ENCODE data around the gene KRTAP10-3. TPM values are rescaled to one million over a fixed set of nuclear protein-coding genes. Genes with fewer than 3 reads are reported as not detected.

KRTAP10-3 gene
- total and polyA plus RNA-seq, 9 of the 15 experiments (the other 6 are each of a cell fraction or from before 2014, with no cell fraction given): not detected

DNA sequence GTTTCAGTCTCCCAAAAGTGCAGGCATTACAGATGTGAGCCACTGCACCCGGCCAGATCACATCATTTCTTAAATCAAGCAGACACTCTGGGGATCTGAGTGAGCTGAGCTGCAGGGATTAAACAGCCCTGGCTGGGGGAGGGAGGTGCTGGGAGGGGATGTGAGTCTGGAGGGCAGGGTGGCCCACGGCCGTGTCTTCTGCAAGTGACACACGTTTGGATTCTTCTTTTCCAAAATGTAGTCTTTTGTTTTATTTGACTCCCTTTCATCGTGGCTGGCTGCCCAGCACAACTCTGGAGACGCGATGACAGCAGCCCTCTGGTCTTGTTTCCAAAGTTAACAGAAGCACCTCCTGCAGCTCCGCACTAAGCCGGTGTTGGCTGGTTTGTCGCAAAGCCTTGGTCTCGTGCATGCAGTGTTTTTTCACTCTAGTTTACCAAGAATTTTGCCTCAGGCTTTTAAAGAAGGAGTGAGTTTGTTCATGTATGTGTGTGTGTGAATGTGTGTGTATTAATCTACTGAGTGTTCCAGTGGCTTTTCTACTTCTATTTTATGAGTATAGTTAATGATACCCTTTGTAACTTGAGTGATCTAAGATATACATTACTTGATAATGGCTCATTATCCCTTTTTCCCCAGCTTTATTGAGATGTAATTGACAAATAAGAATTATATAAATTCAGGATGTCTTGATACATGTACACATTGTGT is 24.6 kb upstream of the KRTAP10-3 start (continued):
- TF ChIP-seq HDAC6 (IDR thresholded peaks at IDR 0.05; ENCODE audit: low read depth, low read length) (no peak), POLR2G (IDR thresholded peaks at IDR 0.05; ENCODE audit: low read depth, low read length) (no peak), BHLHE40 (IDR thresholded peaks at IDR 0.05; ENCODE audit: low read length) (peak; percentile 31; the same call in 1 of the 2 replicates), ZNF121 (CRISPR knock-in tag; conservative IDR thresholded peaks at IDR 0.05) (no peak), CTBP1 (IDR thresholded peaks at IDR 0.05; ENCODE audit: borderline replicate concordance) (no peak), MCM7 (IDR thresholded peaks at IDR 0.05) (no peak), FUS (optimal IDR thresholded peaks at IDR 0.05; ENCODE audit: low read depth, low read length) (no peak)
- TF ChIP-seq, protein P1, sequence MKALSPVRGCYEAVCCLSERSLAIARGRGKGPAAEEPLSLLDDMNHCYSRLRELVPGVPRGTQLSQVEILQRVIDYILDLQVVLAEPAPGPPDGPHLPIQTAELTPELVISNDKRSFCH (CRISPR knock-in tag; IDR thresholded peaks at IDR 0.05): no peak
- TF ChIP-seq, protein P1 (tag; IDR thresholded peaks at IDR 0.05): no peak

DNA sequence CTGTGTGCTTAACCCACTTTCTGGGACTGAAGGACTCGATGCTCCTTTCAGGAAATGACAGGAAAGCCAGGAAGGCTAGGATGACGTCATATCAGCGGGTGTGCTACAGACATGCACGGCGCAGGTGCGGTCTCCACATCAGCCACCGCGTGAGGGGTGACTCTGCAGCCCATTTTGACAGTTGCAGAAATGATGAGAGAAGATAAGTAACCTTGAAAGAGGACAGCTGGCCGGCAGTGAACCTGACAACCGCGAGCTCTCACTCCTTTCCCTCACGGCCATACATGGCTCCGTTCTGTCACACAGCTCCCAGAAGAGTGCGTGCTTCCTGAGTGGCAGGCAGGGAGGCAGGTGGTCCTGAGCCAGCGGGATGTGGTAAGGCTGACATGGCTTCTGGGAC is 23.5 kb upstream of the KRTAP10-3 start:
- FAIRE-seq (peak; percentile 26), ATAC-seq (no peak), DNase-seq (ENCODE audit: extremely low read depth in 1 of 4, low spot score in 3 of 4) (peak in 2 of 4 experiments; percentile 26 to 28)
- WGBS (ENCODE audit: insufficient coverage, low coverage, missing lambda C conversion rate): under 1% methylated on average over 15 of the region's 15 CpGs
- no TSS peak for BruUV-seq (replicated peaks)
- in situ Hi-C loops (cut with MboI) (no loop called here), intact Hi-C loops (cut with micrococcal nuclease) (no loop called here)
- H3K79me2 ChIP-seq (ENCODE audit: control insufficient read depth, insufficient read depth, low read length): no peaks in the 10 kb centered on the region
- H3K9me1 ChIP-seq (ENCODE audit: control insufficient read depth, insufficient read depth, low read length): no peaks in the 10 kb centered on the region
- H3K9me3 ChIP-seq (replicated peaks; ENCODE audit: control insufficient read depth, insufficient read depth, low read depth, low read length): peaks cover 3% of the 10 kb centered on the region
- H4K20me1 ChIP-seq (replicated peaks; ENCODE audit: control insufficient read depth, insufficient read depth, low read length): no peaks in the 10 kb centered on the region
- H3K27ac ChIP-seq (ENCODE audit: extremely low read depth, low read depth, low read length): no peak overlapping the region
- peaks cover 0 to 6% of the 10 kb centered on the region in 2 experiments; a peak in 1 of 5 replicates for H3K27me3 ChIP-seq (ENCODE audit: control insufficient read depth in 2 of 2, insufficient read depth in 2 of 2, low read length in 2 of 2)
- H3K4me1 ChIP-seq (replicated peaks in 1 of 2; ENCODE audit: control insufficient read depth in 2 of 2, insufficient read depth in 2 of 2, low read length in 2 of 2): no peaks in the 10 kb centered on the region; a peak in 2 of 5 replicates
- H3K36me3 ChIP-seq (ENCODE audit: control insufficient read depth, insufficient read depth, low read length): no peaks in the 10 kb centered on the region
- H2AFZ ChIP-seq (ENCODE audit: low read depth, low read length): no peak overlapping the region
- CTCF ChIA-PET (ENCODE audit: low intra/inter-chr PET ratio): no interaction called here
- H3K9ac ChIP-seq (ENCODE audit: insufficient read depth in 1 of 2, low read depth in 2 of 2, low read length in 2 of 2): no peak overlapping the region
- peak overlapping the region; percentile 51 for H3K4me2 ChIP-seq (ENCODE audit: insufficient read depth, low read length)
- no peak overlapping the region for H3K4me3 ChIP-seq
- POLR2A ChIA-PET: interaction anchor here (1.0 to 1.6 kb wide), 2 partner anchors 12 to 15 kb away, joined by 3 to 5 read pairs; no protein-coding TSS in a partner anchor
- TF ChIP-seq, protein P2, sequence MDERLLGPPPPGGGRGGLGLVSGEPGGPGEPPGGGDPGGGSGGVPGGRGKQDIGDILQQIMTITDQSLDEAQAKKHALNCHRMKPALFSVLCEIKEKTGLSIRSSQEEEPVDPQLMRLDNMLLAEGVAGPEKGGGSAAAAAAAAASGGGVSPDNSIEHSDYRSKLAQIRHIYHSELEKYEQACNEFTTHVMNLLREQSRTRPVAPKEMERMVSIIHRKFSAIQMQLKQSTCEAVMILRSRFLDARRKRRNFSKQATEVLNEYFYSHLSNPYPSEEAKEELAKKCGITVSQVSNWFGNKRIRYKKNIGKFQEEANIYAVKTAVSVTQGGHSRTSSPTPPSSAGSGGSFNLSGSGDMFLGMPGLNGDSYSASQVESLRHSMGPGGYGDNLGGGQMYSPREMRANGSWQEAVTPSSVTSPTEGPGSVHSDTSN (CRISPR knock-in tag; IDR thresholded peaks at IDR 0.05; ENCODE audit: low read depth): no peak
- TF ChIP-seq, protein P2 (tag; conservative IDR thresholded peaks at IDR 0.05; ENCODE audit: low read depth): peak; percentile 86
- TF ChIP-seq ZNF408 (CRISPR knock-in tag; IDR thresholded peaks at IDR 0.05; ENCODE audit: low read depth) (no peak; the same call in 1 of the 2 replicates), CCNT2 (IDR thresholded peaks at IDR 0.05; ENCODE audit: borderline replicate concordance, extremely low read depth, insufficient read length, low read depth, low read length) (no peak), PRMT5 (CRISPR knock-in tag; IDR thresholded peaks at IDR 0.05) (no peak)
- TF ChIP-seq, protein P3, sequence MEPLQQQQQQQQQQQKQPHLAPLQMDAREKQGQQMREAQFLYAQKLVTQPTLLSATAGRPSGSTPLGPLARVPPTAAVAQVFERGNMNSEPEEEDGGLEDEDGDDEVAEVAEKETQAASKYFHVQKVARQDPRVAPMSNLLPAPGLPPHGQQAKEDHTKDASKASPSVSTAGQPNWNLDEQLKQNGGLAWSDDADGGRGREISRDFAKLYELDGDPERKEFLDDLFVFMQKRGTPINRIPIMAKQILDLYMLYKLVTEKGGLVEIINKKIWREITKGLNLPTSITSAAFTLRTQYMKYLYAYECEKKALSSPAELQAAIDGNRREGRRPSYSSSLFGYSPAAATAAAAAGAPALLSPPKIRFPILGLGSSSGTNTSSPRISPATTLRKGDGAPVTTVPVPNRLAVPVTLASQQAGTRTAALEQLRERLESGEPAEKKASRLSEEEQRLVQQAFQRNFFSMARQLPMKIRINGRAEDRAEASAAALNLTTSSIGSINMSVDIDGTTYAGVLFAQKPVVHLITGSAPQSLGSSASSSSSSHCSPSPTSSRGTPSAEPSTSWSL (CRISPR knock-in tag; IDR thresholded peaks at IDR 0.05; ENCODE audit: borderline replicate concordance): no peak
